Suppressor macrophage (primary cell): ENCODE measurements around the gene NRL.
A peak's percentile ranks its signal among the peaks of the same experiment; 100 is the strongest.

Experiments used
- DNase-seq, 4 experiments: peaks; one replicate each; pipeline ENCODE4 v3.0.0-alpha.2; 2020 to 2022

Gene NRL

DNA sequence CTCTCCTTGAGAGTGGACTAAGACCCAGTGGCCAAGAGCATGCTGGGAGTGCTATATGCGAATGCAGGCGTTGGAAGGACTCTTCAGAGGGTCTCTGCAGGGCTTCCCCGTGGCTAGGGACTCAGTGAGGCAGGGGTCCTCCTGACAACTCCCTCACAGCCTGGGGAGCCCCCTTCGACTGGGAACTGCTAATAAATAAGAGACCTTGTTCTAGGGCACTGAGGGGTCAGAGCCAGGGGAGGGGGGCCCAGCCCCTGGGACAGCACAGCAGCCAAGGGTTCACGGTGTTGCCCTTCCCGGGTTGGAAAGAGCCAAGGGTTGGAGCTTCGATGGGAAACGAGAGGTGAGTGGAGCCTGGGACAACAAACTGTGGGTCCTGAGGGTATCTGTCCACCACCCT lies 49.3 kb downstream of the NRL start:
- DNase-seq = no peak

DNA sequence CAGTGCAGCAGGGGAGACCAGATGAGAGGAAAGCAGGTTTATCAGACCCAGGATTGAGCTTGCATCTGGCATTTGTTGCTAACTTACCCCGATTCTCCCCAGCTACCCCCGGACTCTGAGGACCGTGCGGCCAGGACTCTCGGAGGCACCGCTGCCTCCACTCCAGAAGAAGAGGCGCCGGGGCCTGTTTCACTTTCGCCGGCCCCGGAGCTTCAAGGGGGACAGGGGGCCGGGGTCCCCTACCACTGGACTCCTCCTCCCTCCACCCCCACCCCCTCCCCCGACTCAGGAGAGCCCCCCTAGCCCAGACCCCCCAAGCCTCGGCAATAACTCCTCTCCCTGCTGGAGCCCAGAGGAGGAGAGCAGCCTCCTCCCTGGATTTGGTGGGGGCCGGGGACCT lies 49.9 kb downstream of the NRL start:
- no peak for DNase-seq

DNA sequence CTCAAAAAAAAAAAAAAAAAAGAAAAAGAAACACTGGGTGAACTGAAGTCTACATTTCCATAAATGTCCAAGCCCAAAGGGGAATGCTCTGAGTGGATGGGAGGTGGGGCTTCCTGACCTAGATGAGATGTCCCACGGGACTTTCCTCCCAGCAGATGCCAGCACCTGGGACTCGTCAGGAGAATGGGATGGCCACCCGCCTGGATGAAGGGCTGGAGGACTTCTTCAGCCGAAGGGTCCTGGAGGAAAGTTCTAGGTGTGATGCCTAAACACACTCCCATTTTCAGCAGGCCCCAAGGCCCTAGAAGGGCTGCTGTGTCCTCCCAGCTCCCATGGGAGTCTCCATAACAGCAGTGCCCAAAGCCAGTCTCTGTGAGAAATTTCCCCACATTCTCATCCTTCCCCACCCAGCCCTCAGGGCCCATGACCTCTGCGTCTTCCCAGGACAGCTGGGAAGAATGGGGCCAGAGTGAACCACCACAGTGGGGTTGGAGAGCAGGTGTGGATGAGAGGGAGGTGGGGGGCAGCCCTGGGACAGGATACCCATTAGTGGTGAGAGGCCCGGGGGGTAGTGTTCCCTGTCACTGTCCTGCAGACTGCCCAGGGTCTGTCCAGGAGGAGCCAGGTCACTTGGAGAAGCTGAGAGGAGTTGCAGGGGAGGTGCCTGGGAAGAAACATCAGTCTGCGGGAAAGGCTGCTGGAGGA lies 50.5 kb downstream of the NRL start:
- DNase-seq = no peak

DNA sequence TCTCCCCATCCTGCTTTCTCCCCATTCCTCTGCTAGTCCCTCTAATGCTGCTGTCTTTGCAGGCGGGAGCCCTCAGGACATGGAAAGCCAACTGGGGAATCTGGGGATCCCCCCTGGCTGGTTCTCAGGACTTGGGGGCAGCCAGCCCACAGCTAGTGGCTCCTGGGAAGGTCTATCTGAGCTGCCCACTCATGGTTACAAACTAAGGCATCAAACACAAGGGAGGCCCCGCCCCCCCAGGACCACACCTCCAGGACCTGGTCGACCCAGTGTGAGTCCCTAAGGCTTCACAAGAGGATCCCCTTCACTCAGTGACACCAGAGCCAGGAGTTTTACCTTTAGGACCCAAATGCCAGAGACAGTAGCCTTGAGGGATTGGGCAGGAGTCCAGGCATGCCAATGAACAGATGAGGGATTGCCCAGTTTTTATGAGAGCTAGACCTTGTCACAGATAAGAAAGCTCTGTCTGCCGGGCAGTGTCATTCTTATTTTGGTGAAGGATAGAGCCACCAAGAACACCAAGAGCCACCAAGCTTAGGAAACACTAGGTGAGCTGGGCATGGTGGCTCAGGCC lies 51.4 kb downstream of the NRL start:
- DNase-seq = no peak

GRCh38 chr14:24062216-24062980 lies 52.4 kb downstream of the NRL start:
- no peak for DNase-seq

- no peak for DNase-seq
These were observed 53.5 kb downstream of the NRL start for GRCh38 chr14:24060984-24061913.

DNA sequence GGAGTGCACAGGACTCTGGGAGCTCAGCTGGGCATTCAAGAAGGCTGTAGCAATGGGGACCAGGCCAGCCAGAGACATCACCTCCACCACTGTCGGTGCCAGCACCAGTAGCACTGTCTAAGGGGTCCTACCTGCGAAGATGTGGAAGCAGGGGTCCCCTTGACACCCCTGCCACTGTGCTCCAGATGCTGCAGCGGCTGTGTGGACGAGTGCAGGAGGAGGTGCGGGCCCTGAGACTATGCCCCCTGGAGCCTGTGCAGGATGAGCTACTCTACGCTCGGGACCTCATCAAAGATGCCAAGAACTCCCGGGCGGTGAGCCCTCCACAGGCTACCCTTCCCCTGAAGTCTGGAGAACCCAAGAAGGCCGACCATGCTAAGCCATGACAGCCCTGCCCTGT lies 54.3 kb downstream of the NRL start:
- no peak for DNase-seq

DNA sequence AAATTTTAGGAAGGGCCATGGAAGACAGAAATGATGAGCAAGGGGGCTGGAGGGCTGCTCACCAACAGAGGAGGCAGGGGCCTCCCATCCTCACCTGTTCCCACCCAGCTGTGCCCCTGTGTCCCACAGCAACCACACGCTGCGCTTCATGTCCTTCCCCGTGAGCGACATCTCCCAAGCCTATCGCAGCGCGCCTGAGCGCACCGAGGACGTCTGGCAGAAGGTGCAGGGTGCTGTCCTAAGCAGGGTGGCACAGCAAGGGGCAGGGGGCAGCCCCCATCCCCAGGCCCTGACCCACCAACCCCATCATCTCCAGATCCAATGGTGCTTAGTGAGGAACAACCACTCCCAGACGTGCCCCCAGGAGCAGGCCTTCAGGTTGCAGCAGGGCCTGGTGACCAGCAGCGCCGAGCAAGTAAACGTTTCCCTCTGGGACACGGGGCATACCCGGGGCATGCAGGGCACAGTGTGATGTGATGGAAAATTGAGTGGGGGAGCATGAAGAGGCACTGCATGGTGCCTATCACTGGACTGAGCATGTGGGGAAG lies 54.8 kb downstream of the NRL start:
- DNase-seq = no peak

- no peak for DNase-seq
These were observed 55.7 kb downstream of the NRL start for GRCh38 chr14:24058951-24059475.

DNA sequence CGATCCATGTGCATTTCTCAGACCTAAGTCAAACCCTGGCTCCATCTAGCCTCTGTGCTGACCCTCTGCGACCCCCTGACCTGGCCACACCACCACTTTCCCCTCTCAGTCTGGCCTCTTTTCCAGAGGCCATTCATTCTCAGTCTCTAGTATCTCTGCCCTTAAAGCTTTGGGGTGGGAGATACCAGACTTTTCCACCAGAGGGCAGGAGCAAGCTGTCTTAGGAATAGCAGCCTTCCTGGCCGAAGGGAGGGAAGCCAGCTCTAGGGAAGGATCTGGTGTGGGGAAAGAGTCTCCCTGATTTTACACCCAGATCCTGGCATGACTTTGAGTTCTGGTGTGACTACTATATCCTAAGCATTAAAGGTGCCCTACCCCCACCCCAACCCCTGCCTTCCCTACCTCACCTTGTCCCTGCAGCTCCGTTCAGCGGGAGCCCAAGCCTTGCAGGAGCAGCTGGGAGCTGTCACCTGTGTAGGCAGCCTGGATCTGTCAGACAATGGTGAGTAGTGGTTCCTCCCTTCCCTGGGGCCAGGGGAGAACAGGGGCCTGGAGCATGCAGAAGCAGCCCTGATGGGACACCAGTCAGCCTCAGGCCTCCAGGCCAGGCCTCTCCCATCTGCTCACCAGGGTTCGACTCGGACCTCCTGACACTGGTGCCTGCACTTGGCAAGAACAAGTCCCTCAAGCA lies 56.3 kb downstream of the NRL start:
- peak; percentile 84 to 94 (median 86) for DNase-seq

- DNase-seq = no peak
These were observed 56.9 kb downstream of the NRL start for GRCh38 chr14:24057867-24058259.

DNA sequence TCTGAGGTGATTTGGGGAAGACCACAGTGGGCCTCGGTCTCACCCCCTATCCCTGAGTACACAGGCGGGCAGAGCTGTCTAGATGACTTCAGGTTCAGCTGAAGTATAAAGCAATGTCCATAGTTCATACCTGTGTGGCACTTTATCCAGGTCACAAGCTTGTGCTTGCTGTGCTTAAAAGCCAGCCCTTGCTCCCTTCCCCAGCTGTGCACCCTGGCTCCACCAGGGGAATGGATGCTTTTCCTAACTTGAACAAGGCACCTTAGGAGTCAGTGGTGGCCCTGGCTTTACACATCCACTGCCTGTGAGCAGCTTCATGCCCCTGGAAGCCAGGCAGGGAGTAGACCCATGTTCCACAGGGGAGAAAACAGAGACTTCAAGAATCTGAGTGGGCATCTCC lies 57.5 kb downstream of the NRL start:
- DNase-seq = no peak

- no peak for DNase-seq
These were observed 58.0 kb downstream of the NRL start for GRCh38 chr14:24056800-24057184.

GRCh38 chr14:24055971-24056799 lies 58.6 kb downstream of the NRL start:
- no peak for DNase-seq

DNA sequence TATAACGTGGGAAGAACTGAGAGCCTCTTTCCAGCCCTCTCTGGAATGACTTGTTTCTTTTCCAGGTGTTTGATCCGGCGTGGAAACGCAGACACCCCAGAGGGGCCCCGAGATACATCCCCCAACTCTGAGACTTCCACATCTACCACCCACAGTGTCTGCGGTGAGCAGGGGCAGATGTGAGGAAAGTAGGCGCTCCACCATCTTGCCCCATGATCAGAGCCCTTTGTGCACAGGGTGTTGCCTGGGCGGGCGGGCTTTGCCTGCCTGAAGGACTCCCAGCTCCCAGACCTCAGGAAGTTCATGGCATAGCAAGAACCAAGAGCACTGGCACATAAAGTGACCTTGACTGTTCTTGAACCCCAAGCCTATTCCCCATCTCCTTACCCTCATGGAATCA lies 60.1 kb downstream of the NRL start:
- no peak for DNase-seq

GRCh38 chr14:24054324-24054641 lies 60.5 kb downstream of the NRL start:
- no peak for DNase-seq

DNA sequence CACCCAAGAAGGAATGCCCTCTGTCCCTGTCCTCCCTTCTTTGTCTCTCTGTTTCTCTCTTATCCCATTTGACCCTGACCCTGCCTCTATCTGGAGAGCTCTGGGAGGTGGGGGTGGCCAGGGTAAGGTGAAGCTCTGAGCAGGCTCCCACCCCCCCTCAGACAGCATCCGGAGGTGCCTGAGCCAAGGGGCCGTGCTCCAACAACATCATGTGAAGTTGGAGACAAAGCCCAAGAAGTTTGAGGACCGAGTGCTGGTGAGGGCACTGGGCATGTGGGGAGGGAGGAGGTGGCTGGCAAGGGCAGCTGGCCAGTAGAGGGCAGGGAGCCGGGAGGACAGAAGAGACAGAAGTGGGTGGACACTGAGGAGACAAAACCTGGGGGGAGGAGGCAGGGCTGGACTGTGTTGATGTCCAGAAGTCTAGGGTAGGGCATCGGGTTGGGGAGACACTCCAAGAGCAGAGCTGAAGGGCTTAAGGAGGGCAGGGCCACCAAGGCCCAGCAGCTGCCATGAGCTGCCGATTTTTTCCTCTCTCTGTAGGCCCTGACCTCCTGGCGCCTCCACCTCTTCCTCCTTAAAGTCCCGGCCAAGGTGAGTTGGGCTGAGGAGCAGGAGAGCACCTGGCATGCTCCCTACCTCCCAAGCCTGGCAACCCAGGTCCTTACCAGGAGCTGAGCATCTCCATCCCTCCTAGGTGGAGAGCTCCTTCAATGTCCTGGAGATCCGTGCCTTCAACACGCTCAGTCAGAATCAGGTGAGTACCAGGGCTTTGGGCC lies 61.0 kb downstream of the NRL start:
- no peak for DNase-seq

DNA sequence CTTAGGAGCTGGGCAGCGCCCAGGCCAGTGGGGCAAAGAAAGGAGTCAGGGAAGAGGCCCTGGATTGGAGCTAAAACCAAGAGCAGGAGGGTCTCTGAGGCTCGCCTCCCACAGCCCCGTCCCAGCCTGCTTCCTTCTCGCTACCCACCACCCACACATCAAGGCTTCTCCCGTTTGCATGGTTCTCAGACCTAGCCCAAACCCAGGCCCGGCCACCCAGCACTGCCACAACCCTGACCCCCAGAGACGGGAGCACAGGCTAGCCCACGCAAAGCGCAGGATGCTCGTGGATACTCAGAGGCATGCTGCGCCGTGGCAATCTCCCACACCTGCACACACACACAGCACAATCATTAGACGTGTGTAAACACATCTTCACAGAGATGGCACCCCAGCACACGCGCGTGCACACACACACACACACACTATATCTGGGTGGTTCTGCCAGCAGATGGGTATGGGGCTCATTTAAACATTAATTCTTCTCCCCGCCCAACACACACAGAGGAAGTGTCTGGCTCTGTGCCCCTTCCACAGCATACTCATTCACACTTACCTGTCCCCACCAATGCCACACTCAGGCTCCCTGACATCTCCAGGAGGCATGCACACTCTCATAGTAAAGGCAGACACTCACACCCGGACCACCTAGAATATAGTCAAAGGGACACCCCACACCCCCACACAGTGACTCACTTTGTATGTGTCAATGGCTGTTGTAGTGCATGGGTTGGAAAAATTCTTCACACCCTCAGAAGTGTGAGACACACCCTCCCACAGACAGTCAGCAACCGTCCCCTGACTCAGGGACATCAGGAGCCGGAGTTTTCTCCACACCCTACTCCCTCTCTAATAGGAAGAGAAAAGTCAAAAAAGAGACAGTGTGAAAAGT lies 61.8 kb downstream of the NRL start:
- peak; percentile 50 to 76 (median 72) for DNase-seq
